ENCODE measurements around the gene UCHL1.

GRCh38 chr4:41211951-41212615 is 44.6 kb upstream of the UCHL1 start:
- TF ChIP-seq CTCF (IDR thresholded peaks at IDR 0.05 in 4 of 5, conservative IDR thresholded peaks at IDR 0.05 in 1 of 5): no peak
- TF ChIP-seq POLR2A (IDR thresholded peaks at IDR 0.05): no peak

Data from gastrocnemius medialis (tissue), 4 donors.